Esophagus squamous epithelium (tissue), 5 donors: ENCODE data around the gene RAB26. TPM values are rescaled to one million over a fixed set of nuclear protein-coding genes. Genes with fewer than 3 reads are reported as not detected.

ENCODE experiments used
- DNase-seq: peaks from one replicate; lab custom pipeline; 2025; lab: John Stamatoyannopoulos, UW
- H3K27ac ChIP-seq, 4 donors: fragments of 200-600 bp; sonication (generic); one replicate each; pipeline ENCODE4 v1.5.1; 2016 to 2019; ENCODE audit warnings: mild to moderate bottlenecking in 1 of 4
- H3K27me3 ChIP-seq, 4 donors: fragments of 200-600 bp; sonication (generic); 1 replicate in 3 of 4; 2 replicates in 1 of 4; pipeline versions ENCODE4 v1.5.1 to v1.6.0; 2017 to 2021; ENCODE audit warnings: antibody characterized with exemption in 1 of 4
- H3K36me3 ChIP-seq, 3 donors: fragments of 200-600 bp; sonication (generic); one replicate each; pipeline ENCODE4 v1.5.1; 2016 to 2019
- H3K4me1 ChIP-seq, 3 donors: fragments of 200-600 bp; sonication (generic); one replicate each; pipeline ENCODE4 v1.5.1; 2017 to 2019
- H3K4me3 ChIP-seq, 4 donors: fragments of 200-600 bp; sonication (generic); 1 replicate in 3 of 4; 2 replicates in 1 of 4; pipeline ENCODE4 v1.5.1; 2016 to 2019; ENCODE audit warnings: mild to moderate bottlenecking in 2 of 4, moderate library complexity in 1 of 4
- H3K9me3 ChIP-seq, 3 donors: fragments of 200-600 bp; sonication (generic); one replicate each; pipeline ENCODE4 v1.5.1; 2016 to 2019
- POLR2A ChIP-seq, 4 donors: fragments of 450-650 bp; IDR thresholded peaks; one replicate each; pipeline ENCODE4 v1.6.1; 2017; ENCODE audit warnings: antibody characterized with exemption in 4 of 4, mild to moderate bottlenecking in 4 of 4, moderate library complexity in 3 of 4
- WGBS, 2 donors: methylation state at CpG; one replicate each; pipeline ENCODE4 v1.1.5; 2018; 5-methylcytosine and 5-hydroxymethylcytosine counted together
- intact Hi-C: fragments of 100-400 bp; cut with DNase I; formaldehyde crosslinking; loops from one replicate; pipeline ENCODE4 v1.15.0; 2022
- total RNA-seq, 4 donors: library from RNA; depleted of rRNA; stranded (reverse); fragments of >200 nt; gene quantifications; one replicate each; pipeline ENCODE4 v1.1.0, GENCODE V29; 2016
- TF ChIP-seq, protein P1 (sequence below), 6 experiments: fragments of 450-650 bp in 4 of 6; fragments of 200-600 bp in 2 of 6; sonication (generic) in 2 of 6; IDR thresholded peaks; one replicate each; pipeline ENCODE4 v1.5.1; 2016 to 2019; ENCODE audit warnings: antibody characterized with exemption in 6 of 6, mild to moderate bottlenecking in 4 of 6, moderate library complexity in 4 of 6
- donor health status: DM: yes; HTN: yes; CAD: no.

The RAB26 gene
- total RNA-seq, 4 donors from 2014 or later: 0.26 to 4.2 (median 0.99) TPM

DNA sequence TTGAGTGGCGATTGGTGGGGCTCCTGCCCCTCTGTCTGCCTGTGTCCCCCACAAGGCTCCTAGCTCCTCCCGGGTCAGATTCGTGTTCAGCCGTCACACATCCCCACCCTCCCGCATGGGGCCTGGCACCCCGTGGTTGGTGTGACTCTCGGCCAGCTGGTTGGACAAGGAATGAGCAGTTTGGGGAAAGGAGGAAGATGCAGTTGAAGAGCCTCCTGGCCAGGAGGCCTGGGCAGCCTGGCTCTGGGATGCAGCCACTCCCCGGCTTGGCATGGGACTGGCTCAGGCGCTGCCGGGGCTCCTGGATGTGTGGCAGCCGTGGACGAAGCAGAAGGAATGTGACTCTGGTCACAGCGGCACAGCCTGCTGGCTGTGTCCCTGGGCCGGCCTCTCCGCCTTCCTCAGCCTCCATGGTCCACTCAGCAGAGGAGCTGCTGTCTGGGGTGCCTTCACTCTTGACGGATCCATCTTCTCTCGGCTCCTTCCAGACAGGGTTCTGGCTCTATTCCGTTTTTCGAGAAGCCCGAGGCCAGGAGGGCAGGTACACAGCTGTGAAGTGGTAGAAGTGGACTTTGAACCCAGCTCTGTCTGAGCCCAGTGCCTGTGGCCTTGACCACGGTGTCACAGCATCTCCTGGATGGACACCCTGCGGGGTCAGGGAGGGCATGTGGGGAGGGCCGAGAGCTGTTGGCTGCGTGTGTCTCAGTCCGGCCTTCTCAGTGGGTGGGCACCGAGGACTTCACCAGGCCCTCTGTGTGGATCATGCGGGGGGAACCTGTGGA lies 9.2 kb downstream of the RAB26 start:
- no peak for DNase-seq
- Histone ChIP-seq H3K4me3 (peak overlapping the region in 2 of 4 donors; percentile 78 to 91), H3K27ac (peak overlapping the region; percentile 92 to 98 (median 95)), H3K4me1 (peaks cover 83 to 91% (median 84%) of the 10 kb centered on the region in 3 donors), H3K36me3 (peaks cover 0 to 15% (median 0%) of the 10 kb centered on the region in 3 donors), H3K27me3 (no peaks in the 10 kb centered on the region), H3K9me3 (no peaks in the 10 kb centered on the region)
- TF ChIP-seq, protein P1, sequence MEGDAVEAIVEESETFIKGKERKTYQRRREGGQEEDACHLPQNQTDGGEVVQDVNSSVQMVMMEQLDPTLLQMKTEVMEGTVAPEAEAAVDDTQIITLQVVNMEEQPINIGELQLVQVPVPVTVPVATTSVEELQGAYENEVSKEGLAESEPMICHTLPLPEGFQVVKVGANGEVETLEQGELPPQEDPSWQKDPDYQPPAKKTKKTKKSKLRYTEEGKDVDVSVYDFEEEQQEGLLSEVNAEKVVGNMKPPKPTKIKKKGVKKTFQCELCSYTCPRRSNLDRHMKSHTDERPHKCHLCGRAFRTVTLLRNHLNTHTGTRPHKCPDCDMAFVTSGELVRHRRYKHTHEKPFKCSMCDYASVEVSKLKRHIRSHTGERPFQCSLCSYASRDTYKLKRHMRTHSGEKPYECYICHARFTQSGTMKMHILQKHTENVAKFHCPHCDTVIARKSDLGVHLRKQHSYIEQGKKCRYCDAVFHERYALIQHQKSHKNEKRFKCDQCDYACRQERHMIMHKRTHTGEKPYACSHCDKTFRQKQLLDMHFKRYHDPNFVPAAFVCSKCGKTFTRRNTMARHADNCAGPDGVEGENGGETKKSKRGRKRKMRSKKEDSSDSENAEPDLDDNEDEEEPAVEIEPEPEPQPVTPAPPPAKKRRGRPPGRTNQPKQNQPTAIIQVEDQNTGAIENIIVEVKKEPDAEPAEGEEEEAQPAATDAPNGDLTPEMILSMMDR (IDR thresholded peaks at IDR 0.05): no peak
- TF ChIP-seq POLR2A (IDR thresholded peaks at IDR 0.05): peak in 1 of 4 donors; percentile 41
- intact Hi-C loops: no loop called here
- 32 to 54% methylated on average over 9 to 12 of the region's 27 CpGs for WGBS, 2 donors

DNA sequence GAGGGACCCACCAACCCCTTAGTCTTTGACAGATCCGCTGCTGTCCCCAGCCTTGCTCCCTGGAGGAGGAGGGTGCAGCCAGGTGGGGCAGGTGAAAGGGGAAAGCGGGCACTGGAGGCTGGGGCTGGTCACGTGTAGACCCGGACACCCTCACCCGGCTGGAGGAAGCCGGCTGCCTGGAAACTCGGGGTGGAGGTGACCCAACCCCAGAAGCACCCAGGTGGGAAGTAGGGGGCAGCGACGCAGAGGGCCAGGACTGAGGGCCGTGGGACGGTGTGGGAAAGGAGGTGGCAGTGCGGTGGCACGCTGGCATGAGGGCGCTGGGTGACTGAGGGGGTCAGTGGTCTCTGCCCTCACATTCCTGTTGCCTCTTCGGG lies 9.8 kb downstream of the RAB26 start:
- intact Hi-C loops: no loop called here
- no peak for DNase-seq
- WGBS, 2 donors: 61 to 73% methylated on average over 8 to 12 of the region's 15 CpGs
- H3K36me3 ChIP-seq: peaks cover 0 to 10% (median 0%) of the 10 kb centered on the region in 3 donors
- TF ChIP-seq POLR2A (IDR thresholded peaks at IDR 0.05): no peak
- TF ChIP-seq, protein P1 (IDR thresholded peaks at IDR 0.05): no peak
- H3K4me3 ChIP-seq: peak overlapping the region in 1 of 4 donors; percentile 91
- no peaks in the 10 kb centered on the region for H3K9me3 ChIP-seq
- H3K27ac ChIP-seq: peak overlapping the region; percentile 92 to 98 (median 95)
- peaks cover 81 to 91% (median 82%) of the 10 kb centered on the region in 3 donors for H3K4me1 ChIP-seq
- no peaks in the 10 kb centered on the region for H3K27me3 ChIP-seq

DNA sequence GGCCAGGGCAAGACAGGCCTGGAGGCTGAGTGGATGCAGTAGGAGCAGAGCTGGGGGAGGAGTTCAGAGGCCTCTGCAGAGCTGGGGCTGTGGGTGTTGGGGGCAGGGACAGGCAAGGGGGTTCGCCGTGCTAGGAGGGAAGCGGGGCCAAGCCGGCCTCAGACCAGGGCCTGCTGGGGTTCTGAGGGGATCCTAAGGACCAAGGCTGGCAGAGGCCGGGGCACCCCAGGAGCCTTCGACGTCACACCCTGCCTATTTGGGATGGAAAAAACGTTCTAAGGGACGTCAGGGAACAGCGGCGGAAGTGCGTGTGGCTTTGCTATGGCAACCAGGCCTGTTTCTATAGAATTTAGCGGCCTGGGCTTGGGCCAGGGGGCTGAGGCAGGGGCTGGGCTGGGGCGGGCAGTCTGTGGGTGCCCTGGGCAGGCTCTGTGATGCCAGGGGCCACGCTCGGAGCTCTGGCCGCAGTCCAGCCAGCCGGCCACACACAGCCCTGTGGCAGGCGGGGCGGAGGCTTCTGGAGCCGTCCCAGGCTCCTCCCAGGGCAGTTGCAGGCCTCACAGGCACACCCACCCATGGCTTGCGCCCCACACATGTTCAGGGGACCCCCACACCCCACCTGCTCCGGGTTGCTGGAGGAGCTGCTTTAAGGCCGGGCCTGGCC lies 10.9 kb downstream of the RAB26 start:
- H3K36me3 ChIP-seq: peaks cover 0 to under 1% (median 0%) of the 10 kb centered on the region in 3 donors
- TF ChIP-seq POLR2A (IDR thresholded peaks at IDR 0.05): no peak
- TF ChIP-seq, protein P1 (IDR thresholded peaks at IDR 0.05): no peak
- peak overlapping the region in 3 of 4 donors; percentile 18 to 91 (median 34) for H3K4me3 ChIP-seq
- no peaks in the 10 kb centered on the region for H3K9me3 ChIP-seq
- H3K4me1 ChIP-seq: peaks cover 76 to 90% (median 78%) of the 10 kb centered on the region in 3 donors
- intact Hi-C loops: no loop called here
- WGBS, 2 donors: 21 to 30% methylated on average over 3 to 13 of the region's 24 CpGs
- no peak for DNase-seq
- no peaks in the 10 kb centered on the region for H3K27me3 ChIP-seq
- peak overlapping the region; percentile 92 to 98 (median 95) for H3K27ac ChIP-seq

DNA sequence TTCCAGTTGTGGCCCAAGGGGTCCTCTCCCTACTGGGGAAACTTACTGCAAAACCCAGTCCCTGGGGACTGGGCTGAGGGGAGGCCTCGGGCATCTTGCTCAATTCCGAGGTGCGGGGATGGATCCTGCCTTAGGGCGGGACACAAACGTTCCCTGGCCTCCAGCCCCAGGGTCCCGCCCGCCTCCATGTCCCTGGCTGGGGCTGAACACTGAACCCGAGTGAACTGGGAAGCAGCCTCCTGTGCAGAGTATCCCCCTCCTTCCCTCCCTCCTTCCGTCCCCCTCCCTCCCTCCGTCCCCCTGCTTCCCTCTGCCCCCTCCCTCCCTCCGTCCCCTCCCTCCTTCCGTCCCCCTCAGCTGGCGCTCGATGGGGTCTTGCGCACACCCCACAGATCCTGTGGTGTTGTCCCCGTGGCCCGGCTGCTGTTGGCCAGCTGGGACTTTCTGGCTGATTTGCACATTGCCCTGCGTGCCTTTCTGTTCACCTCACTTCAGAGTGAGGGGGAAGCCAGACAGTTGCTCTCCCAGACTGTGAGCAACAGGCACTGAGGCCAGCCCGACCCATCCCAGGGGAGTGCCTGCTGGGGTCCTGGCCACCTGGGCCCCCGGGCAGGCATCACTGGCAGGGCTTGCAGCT lies 12.6 kb downstream of the RAB26 start:
- 35% methylated on average over 5 to 8 of the region's 20 CpGs for WGBS, 2 donors
- Histone ChIP-seq H3K9me3 (no peaks in the 10 kb centered on the region), H3K36me3 (peaks cover 0 to 6% (median 0%) of the 10 kb centered on the region in 3 donors), H3K27ac (peak overlapping the region; percentile 92 to 98 (median 95)), H3K4me3 (peak overlapping the region in 3 of 4 donors; percentile 6 to 43 (median 13)), H3K27me3 (no peaks in the 10 kb centered on the region), H3K4me1 (peaks cover 74 to 82% (median 74%) of the 10 kb centered on the region in 3 donors)
- DNase-seq: no peak
- TF ChIP-seq, protein P1 (IDR thresholded peaks at IDR 0.05): no peak
- no peak for TF ChIP-seq POLR2A (IDR thresholded peaks at IDR 0.05)
- intact Hi-C loops: no loop called here
